Activated T-helper 17 cell treated with anti-CD3 and anti-CD28 coated beads, Interleukin-2, amount 50 U/mL, for 72 hours (primary cell): ENCODE data around the gene CREB3L2. TPM values are rescaled to one million over a fixed set of nuclear protein-coding genes. Genes with fewer than 3 reads are reported as not detected.
"Not testable (repeated sequence)": the region's sequence is repeated elsewhere in the genome, so short reads cannot be mapped to it uniquely, and the experiment has no call there.

Source experiments
- ATAC-seq: fragments of 150-1000 bp; cut with Tn5 transposase; replicated peaks from 2 replicates; pipeline ENCODE4 v1.10.0; 2021; ENCODE audit warnings: mild to moderate bottlenecking, moderate library complexity
- H3K27ac Mint-ChIP-seq: one replicate; pipeline ENCODE4 v1.8.0; 2022; ENCODE audit warnings: mixed read lengths
- H3K27me3 Mint-ChIP-seq: one replicate; pipeline ENCODE4 v1.8.0; 2022; ENCODE audit warnings: mixed read lengths
- H3K36me3 Mint-ChIP-seq: one replicate; pipeline ENCODE4 v1.8.0; 2022; ENCODE audit warnings: low read depth, mild to moderate bottlenecking, mixed read lengths
- H3K4me1 Mint-ChIP-seq: one replicate; pipeline ENCODE4 v1.8.0; 2022; ENCODE audit warnings: mixed read lengths
- H3K4me3 Mint-ChIP-seq: one replicate; pipeline ENCODE4 v1.8.0; 2022; ENCODE audit warnings: mild to moderate bottlenecking, mixed read lengths
- H3K9me3 Mint-ChIP-seq: one replicate; pipeline ENCODE4 v1.8.0; 2022; ENCODE audit warnings: mixed read lengths
- total RNA-seq, 2 donors: library from RNA; stranded (reverse); gene quantifications; one replicate each; pipeline ENCODE4 v1.2.3, GENCODE V29; 2022

CREB3L2 gene
- total RNA-seq, 2 donors from 2014 or later: 26.0 to 38.4 TPM

DNA sequence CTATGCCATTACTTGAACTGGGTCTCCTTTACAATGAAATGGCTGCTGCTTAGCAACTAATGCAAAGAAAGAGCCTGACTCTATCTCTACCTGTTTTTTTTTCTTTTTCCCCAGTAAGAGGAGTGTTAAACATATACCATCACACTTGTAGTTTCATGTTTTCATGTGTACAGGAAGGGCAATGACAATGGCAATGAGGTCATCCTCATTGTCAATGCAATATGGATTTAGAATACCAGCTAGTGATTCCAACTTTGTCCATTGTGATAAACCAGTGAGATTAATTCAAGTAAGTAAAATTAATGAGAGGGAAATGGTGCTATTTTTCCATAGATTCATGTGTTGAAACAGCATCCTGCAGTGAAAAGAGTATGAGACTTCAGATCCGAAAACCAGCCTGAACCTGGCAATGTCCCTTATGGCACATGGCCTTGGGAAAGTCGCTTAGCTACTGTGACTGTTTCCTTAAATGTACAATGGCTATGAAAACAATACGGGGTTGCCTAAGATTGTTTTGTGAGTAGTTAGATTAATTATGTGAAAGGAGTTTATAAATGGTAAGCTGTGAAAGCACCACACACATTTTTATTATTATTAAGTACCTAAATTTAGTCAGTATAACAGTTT is 166.3 kb downstream of the CREB3L2 start:
- H3K4me3 Mint-ChIP-seq: no peak overlapping the region
- ATAC-seq: no peak

GRCh38 chr7:137834552-137834951 is 167.3 kb downstream of the CREB3L2 start:
- no peaks in the 10 kb centered on the region for H3K36me3 Mint-ChIP-seq
- H3K27me3 Mint-ChIP-seq: peaks cover 26% of the 10 kb centered on the region
- H3K4me1 Mint-ChIP-seq: no peaks in the 10 kb centered on the region
- ATAC-seq: no peak
- no peak overlapping the region for H3K27ac Mint-ChIP-seq
- no peak overlapping the region for H3K4me3 Mint-ChIP-seq
- no peaks in the 10 kb centered on the region for H3K9me3 Mint-ChIP-seq

More for the DNA sequence above, 166.3 kb downstream of the CREB3L2 start:
- H3K36me3 Mint-ChIP-seq: no peaks in the 10 kb centered on the region
- no peaks in the 10 kb centered on the region for H3K9me3 Mint-ChIP-seq
- H3K4me1 Mint-ChIP-seq: no peaks in the 10 kb centered on the region
- H3K27ac Mint-ChIP-seq: no peak overlapping the region
- peaks cover 26% of the 10 kb centered on the region for H3K27me3 Mint-ChIP-seq

GRCh38 chr7:137832990-137833389 is 168.9 kb downstream of the CREB3L2 start:
- H3K4me1 Mint-ChIP-seq, H3K9me3 Mint-ChIP-seq, ATAC-seq, H3K27ac Mint-ChIP-seq, H3K4me3 Mint-ChIP-seq, H3K36me3 Mint-ChIP-seq: not testable (repeated sequence)
- peaks cover 25% of the 10 kb centered on the region for H3K27me3 Mint-ChIP-seq

DNA sequence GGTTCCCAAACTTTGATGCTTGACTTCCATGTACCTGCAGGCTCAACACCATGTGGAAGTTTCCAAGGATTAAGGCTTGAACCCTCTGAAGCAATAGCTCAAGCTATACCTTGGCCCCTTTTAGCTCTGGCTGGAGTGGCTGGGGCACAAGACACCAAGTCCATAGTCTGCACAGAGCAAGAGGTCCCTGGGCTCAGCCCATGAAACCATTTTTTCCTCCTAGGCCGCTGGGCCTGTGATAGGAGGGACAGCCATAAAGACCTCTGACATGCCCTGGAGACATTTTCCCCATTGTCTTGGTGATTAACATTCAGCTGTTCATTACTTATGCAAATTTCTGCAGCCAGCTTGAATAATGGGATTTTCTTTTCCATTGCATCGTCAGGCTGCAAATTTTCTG is 169.5 kb downstream of the CREB3L2 start:
- ATAC-seq: no peak
- no peaks in the 10 kb centered on the region for H3K36me3 Mint-ChIP-seq
- H3K4me1 Mint-ChIP-seq: no peaks in the 10 kb centered on the region
- H3K27ac Mint-ChIP-seq: no peak overlapping the region
- H3K4me3 Mint-ChIP-seq: no peak overlapping the region
- peaks cover 31% of the 10 kb centered on the region for H3K27me3 Mint-ChIP-seq
- H3K9me3 Mint-ChIP-seq: no peaks in the 10 kb centered on the region

DNA sequence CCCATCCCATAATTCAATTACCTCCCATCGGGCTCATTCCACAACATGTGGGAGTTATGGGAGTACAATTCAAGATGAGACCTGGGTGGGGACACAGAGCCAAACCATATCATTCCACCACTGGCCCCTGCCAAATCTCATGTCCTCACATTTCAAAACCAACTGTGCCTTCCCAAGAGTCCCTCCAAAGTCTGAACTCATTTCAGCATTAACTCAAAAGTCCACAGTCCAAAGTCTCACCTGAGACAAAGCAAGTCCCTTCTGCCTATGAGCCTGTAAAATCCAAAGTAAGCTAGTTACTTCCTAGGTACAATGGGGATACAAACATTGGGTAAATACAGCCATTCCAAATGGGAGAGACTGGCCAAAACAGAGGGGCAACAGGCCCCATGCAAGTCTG is 170.3 kb downstream of the CREB3L2 start:
- ATAC-seq, H3K9me3 Mint-ChIP-seq, H3K4me3 Mint-ChIP-seq, H3K4me1 Mint-ChIP-seq, H3K36me3 Mint-ChIP-seq, H3K27ac Mint-ChIP-seq: not testable (repeated sequence)
- H3K27me3 Mint-ChIP-seq: peaks cover 34% of the 10 kb centered on the region

DNA sequence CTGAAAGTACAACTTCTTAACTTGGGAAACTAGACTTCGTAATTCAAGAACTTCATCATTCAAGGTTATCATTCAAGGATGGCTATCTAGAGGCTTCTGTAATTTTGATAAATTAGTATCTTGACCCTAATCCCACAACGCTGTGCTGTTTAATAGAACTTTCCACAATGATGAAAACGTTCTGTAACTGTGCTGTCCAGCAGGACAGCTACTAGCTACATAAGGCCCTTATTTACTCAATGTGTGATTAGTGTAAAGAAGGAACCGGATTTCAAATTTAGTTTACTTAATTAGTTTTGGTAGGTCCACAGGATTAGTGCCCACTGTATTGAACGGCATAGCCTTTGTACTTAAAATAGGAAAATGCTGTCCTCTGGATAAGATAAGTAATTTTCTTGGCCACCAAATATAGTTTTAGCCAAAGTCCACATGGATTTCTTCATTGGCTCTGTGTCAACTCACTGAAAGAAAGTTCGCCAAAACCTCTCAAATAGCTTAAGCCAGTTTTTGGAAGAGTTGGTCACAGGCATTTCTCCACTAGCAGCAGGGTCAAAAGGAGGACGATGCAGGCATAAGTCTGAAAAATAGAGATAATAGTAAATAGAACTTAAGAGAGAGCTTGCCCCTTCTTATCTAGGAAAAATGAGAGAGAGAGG is 172.4 kb downstream of the CREB3L2 start:
- ATAC-seq: no peak
- Mint-ChIP-seq H3K27ac (no peak overlapping the region), H3K9me3 (no peaks in the 10 kb centered on the region), H3K36me3 (no peaks in the 10 kb centered on the region), H3K4me3 (no peak overlapping the region), H3K4me1 (no peaks in the 10 kb centered on the region), H3K27me3 (peaks cover 24% of the 10 kb centered on the region)

DNA sequence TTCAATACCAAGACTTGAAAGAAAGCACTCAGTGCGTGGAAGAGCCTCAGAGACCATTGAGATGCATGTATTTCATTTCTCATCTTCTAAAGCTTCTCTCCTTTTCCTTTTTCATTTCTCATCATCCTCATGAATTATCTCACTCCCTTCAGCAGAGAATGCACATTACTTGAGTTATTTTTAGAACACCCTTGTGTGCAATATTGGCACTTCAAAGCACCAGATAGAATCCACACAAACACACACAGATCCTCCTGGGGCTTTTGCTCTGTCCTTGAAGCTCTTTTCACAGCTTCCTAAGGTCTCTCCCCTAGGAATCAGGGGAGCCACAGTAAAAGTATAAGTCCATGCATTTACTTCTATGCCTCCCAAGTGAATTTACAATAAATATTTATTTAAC is 173.4 kb downstream of the CREB3L2 start:
- H3K4me1 Mint-ChIP-seq: no peaks in the 10 kb centered on the region
- ATAC-seq: no peak
- H3K4me3 Mint-ChIP-seq: no peak overlapping the region
- H3K9me3 Mint-ChIP-seq: no peaks in the 10 kb centered on the region
- H3K36me3 Mint-ChIP-seq: no peaks in the 10 kb centered on the region
- H3K27ac Mint-ChIP-seq: no peak overlapping the region
- peaks cover 24% of the 10 kb centered on the region for H3K27me3 Mint-ChIP-seq

DNA sequence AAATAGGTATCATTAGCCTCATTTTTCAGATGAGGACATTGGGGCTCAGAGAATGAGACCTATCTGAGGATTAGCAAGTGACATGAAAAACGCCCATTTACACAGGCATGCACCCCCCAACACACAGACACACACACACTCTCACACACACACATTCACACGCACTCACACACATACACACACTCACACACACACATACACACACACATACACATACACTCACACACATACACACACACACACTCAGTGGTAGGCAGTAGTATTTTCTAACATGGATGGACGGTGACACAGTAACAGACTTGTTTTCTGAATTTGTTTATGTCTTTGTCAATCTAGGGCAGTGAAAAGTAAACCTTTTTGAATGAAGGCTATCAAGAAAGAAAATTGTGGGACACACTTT is 176.4 kb downstream of the CREB3L2 start:
- H3K36me3 Mint-ChIP-seq: no peaks in the 10 kb centered on the region
- H3K4me3 Mint-ChIP-seq: no peak overlapping the region
- no peak overlapping the region for H3K27ac Mint-ChIP-seq
- no peaks in the 10 kb centered on the region for H3K9me3 Mint-ChIP-seq
- no peaks in the 10 kb centered on the region for H3K4me1 Mint-ChIP-seq
- peaks cover 28% of the 10 kb centered on the region for H3K27me3 Mint-ChIP-seq
- no peak for ATAC-seq

Other genes with a start within 250 kb of the CREB3L2 start
- gene DGKI, start 155.1 kb downstream of the CREB3L2 start, total RNA-seq: 1 to 10 TPM; 2.0 to 9.2 TPM
- not detected for gene AKR1D1, start 74.4 kb upstream of the CREB3L2 start, total RNA-seq